MV-4-11 (cell line): ENCODE measurements around the gene KCP.

Source experiments
- DNase-seq: peaks from one replicate; lab custom pipeline; 2025; lab: John Stamatoyannopoulos, UW

KCP gene

DNA sequence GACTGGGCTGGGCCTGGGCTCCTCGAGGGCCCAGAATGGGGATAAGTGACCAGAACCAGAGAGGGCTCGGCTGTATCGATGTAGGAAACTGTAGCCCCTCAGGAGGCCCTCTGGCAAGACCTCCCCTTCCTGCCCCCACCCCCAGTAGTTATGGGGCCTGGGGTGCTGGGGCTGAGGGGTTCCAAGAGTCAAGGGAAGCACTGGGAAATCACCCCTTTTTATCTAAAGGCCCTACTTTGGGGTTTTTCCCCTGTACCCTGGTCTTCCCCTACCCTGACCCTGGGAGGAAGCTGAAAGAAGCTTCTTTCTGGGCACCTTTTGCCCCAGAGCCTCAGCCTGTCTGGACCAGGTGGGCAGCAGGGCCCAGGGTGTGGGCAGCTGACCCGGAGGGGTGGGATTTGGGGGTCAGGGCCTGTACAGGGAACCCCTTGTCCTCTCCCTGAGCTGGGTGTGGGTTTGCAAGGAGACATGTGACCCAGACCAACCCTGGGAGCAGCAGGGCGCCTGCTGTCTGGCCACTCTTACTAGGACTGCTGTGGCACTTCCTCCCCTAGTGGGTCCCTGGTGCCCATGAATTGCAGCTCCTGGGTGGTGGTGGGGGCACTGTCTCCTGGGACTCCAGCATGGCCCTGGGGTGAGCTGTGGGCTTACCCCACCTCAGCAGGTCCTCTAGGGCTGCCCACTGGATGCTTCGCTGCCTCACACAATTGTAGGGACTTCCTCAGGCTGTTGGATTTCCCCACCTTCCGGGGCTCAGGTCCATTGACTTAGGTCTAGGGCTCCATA, 28.8 kb upstream of the KCP start:
- DNase-seq: peak; percentile 62

DNA sequence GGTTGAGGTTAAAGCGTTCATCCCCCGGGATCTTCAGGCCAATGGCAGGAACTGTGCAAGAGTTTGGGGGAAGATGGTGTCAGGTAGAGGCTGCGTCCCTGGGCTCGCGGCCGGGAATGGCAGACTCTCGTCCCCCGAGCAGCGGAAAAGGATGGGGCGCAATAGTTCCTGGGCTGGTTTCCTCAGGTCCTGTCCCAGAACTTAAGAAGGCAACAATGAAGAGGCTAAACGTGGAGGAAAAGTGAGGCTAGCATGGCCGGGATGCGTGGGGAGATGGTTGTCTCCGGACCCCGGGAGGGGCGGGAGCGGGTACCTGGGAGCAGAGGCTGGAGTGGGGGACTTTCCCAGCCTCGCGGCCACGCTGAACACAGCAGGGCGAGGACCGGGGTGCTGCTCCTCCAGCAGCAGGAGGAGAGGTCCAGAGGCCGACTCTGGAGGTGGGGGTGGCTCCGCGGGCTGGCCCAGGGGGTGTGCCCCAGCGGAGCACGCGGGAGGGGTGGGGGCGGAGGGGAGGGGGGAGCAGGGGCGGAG, 28.1 kb upstream of the KCP start:
- DNase-seq: no peak

DNA sequence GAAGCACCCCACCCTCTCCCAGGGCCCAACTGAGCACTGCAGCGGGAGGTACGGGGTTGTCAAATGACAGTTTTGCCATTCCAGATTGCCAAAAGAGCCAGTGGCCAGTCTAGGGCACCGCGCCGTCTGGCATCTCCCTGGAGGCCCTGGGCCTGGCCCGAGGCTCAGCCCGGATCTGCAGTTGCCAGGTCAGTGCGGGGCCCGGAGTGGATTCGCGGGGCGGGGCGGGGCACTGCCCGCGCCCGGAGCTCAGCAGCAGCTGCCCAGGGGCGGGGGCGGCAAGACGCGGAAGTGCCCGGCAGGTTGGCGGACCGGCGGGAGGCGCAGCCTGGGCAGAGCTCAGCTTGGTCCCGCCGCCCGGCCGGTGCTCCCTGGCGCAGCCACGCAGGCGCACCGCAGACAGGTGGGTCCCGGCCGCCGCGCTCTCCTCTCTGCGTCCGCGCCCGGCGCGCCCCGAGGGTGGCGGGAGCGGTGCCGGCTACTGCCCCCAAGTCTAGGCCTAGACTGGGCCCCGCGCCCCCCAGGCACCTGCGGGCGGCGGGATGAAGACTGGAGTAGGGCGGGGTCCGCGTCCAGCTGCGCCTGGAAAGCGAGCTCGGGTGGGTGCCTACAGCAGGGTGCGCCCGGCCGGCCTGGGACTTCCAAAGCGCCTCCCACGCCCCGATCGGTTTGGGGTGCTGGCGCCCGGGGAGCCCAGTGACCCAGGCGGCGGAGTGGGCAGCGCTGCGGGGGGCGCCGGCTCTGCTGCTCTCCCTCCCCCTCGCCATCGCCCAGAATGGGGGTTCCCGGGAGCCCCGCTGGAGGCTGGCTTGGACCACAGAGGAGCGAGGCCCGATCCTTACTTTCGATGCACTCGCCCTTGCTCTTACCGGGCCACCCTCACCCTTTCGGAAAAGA, 27.4 kb upstream of the KCP start, which contains the start of gene IRF5:
Gene IRF5 (plus strand): TSS at position 281 of the 897 bp plus-strand sequence. CDS start 4,155 bp downstream, outside the sequence.
- DNase-seq: peak; percentile 27

DNA sequence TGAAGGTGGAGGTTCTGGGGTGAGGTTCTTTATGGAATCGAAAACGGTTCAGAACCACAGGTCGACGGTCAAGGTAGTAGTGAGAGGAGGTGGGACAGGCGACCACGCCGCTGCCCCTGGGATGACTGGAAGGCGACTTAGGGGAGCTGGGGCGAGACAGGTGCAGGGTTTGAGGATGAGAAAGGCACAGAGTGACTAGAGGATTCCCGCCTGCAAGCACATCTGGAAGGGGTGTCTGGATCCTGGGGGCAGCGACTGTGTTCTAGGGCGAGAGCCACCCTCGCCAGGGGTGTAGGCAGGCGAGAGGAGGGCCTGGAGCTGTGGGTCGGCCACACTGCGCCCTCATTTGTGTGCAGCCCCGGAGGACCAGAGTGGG, 26.8 kb upstream of the KCP start:
- DNase-seq: no peak

- DNase-seq: no peak
These were observed 26.3 kb upstream of the KCP start for GRCh38 chr7:128936798-128937197.

DNA sequence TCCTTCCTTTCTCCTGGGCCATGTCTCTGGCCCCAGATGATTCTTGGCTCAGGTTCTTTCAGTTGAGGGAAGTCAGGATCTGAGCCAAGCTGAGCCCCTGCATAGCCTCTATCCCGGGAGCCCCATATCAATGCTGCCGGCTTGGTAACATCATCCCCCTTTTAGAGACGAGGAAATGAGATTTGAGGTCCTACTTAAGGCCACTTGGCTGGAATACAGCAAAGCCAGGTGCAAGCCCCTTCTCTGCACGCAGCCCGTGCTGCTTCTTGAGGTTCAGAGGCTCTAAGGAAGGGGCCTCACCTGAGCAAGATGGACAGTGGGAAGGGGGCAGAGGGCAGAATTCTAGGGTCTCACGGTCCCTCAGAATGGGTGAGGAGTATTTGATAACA, 24.8 kb upstream of the KCP start:
- peak; percentile 57 for DNase-seq

DNA sequence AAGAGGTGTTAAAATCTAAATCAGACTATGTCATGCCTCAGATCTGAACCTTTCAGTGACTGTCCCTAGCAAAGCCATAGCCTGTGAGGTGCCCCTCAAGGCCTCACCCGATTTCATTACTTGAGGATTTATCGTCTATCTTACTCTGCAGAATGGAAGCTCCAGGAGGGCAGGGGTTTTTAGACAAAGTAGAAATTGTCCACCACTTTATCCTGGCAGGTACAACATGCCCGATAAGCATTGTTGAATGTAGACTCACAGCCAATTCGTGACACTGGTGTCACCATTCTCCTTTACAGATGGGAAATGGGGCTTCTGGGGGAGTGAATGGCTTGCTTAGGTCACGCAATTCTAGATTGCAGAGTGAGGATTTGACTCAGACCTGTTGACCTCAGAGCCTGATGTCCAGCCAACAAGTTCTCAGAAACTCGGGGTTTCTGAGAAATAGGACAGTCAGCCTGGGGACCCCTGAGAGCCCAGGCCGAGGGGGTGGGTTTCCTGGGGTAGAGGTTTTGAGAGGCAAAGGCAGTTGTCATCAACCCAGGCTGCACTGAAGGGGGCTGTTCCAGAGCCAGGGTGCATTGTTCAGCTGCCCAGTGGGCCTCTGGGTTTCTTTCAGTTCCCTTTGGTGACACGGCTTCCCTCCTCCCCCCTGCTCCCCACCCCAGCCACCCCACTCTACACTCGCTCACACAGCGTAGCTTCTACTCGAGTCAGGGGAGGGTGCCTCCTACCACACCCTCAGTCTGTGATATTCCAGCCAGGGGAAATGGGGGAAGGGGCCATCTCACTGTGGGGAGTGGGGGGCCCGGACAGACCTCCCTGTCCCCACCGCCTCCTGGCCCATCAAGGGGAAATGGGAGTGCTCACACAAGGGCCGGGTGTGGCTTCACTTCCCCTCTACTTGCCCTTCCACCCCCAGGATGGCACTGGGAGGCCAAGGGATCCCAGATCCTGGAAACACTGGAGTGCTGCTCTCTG, 24.1 kb upstream of the KCP start:
- peak; percentile 81 for DNase-seq

DNA sequence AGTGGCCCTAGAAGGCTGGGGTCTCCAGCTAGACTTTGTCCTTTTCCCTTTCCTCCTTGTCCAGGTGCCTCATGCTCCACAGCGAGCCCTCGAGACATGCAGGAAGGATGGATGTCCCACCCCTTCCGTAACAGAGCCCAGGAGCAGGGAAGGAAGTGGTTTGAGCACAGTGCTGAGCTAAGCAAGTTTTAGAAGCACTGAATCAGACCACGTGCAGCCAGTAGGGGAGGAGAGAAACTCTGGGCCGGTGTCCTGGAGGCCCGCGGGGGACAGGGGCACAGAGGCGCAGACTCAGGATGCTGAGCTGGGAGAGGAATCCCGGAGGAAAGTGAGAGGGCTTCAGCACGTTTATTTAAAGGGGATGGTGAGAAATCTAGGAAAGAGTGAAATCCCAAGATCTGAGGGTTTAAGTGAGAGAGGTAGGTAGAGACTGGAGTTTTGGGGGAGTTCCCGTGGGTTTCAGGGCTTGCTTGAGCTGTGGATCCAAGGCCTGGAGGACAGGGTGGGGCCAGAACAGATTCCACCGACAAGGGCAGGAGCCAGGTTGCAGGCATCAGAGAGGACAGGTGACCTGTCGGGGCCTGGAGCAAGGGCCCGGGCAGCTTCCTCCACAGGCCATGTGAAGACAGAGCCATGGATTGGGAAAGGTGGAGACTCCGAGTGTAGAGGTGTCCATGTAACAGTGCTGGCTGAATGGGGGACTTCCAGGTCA, 22.8 kb upstream of the KCP start:
- DNase-seq: peak; percentile 80

- no peak for DNase-seq
These were observed 22.3 kb upstream of the KCP start for GRCh38 chr7:128932862-128933179.

DNA sequence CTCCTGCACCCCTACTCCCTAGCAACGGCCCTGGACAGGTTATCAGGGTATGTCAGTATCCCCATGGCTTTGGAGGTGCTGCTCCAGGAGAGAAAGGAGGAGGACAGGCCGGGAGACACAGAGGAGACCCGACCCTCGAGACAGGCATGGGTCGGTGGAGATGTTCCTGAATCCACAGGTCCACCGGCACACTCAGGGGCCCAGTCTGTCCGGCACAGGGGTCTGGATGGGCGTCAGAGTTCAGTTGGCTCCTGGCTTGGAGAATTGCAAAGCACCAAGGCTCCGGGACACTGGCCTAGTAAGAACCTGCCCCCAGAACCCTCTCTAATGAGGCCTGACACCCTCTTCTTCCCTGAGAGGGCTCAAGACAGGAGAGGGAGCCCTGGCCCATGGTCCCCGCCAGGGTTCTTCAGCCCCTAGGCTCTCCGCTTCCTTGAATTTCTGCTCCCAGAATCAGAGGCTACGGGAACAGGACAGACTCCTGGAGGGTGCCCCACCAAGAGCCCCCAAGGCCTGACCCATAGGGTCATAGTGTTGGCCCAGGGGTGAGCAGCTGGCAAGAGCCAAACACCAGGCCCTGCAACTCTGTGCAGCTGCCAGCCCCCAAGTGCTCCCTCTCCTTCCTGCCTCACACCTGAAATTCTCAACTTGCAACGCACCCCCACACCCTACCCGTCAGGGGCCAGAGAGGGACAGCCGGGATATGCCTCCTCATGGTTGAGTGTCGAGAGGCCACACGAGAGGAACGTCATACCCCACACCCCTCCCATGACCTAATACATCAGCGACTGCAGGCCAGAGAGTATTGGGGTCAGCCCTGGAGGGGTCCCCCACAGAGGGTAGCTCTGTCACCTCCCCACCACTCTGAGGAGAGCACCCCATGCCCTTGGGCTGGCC, 21.7 kb upstream of the KCP start:
- DNase-seq: no peak

DNA sequence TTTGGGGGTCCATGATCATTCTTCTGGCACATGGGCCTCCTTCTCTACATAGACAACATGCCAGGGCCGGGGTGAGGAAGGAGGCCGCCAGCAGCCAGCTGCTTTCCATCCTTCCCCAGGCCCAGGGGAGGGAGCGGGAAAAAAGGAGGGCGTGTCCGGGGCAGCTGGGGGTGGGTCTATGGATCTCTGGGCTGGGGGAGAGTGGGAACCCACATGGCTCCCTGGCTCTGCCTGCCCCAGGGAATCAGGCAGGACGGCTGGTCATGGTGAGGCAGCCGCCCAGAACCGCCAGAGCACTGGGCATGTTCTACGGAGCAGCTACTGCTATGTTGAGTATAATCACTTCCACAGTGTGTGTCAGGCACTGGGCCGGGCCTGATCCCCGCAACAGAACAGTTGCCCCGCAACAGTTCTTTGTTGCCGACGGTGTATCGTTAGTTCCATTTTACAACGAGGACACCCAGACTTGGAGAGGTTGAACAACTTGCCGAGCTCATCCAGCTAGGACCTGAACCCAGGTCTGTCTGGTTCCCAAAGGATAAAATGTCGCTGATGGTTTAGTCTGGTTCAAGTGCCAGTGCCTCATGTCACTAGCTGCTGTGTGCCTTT, 20.8 kb upstream of the KCP start:
- DNase-seq: no peak

- no peak for DNase-seq
These were observed 18.6 kb upstream of the KCP start for GRCh38 chr7:128928882-128929788.

- DNase-seq: no peak
These were observed 17.8 kb upstream of the KCP start for GRCh38 chr7:128928159-128928813.

GRCh38 chr7:128924707-128925588, 14.4 kb upstream of the KCP start:
- DNase-seq: peak; percentile 62

- DNase-seq: peak; percentile 46
These were observed 12.9 kb upstream of the KCP start for GRCh38 chr7:128923411-128923800.

GRCh38 chr7:128922496-128923410, 12.2 kb upstream of the KCP start:
- DNase-seq: no peak
